HTR-8/SVneo (cell line): Measurements from ENCODE around the gene SLC43A2.
"Not testable (repeated sequence)": the region's sequence is repeated elsewhere in the genome, so short reads cannot be mapped to it uniquely, and the experiment has no call there.

ENCODE experiments used
- DNase-seq: peaks from one replicate; pipeline ENCODE4 v3.0.0; 2011; ENCODE audit warnings: low spot score, mixed read lengths; ENCODE audit not compliant: insufficient read length
- FAIRE-seq: peaks from 2 replicates; lab custom pipeline; 2011; peaks lifted over from hg19 to GRCh38; lab: Jason Lieb, UNC

Gene SLC43A2

GRCh38 chr17:1627982-1628855, at the start of gene SLC43A2:
TSS of gene SLC43A2 (minus strand) at chr17:1628834. CDS start at chr17:1627874, 960 bp downstream.
- FAIRE-seq (peak; percentile 98), DNase-seq (peak; percentile 95)

GRCh38 chr17:1676401-1676800, 47.8 kb upstream of the SLC43A2 start:
- DNase-seq, result no peak
- no peak for FAIRE-seq

GRCh38 chr17:1673041-1673785, 44.6 kb upstream of the SLC43A2 start:
- no peak for DNase-seq

GRCh38 chr17:1663934-1664333, 35.3 kb upstream of the SLC43A2 start:
- FAIRE-seq, DNase-seq: not testable (repeated sequence)

More at GRCh38 chr17:1673041-1673785, 44.6 kb upstream of the SLC43A2 start:
- no peak for FAIRE-seq

GRCh38 chr17:1661045-1661444, 32.4 kb upstream of the SLC43A2 start:
- FAIRE-seq (no peak), DNase-seq (no peak)

- peak; percentile 67 for FAIRE-seq
- DNase-seq, result no peak
These were observed 29.5 kb upstream of the SLC43A2 start for GRCh38 chr17:1658100-1658499.

GRCh38 chr17:1653735-1654134, 25.1 kb upstream of the SLC43A2 start:
- peak; percentile 20 for FAIRE-seq
- DNase-seq, result no peak

GRCh38 chr17:1652794-1653193, 24.2 kb upstream of the SLC43A2 start:
- not testable (repeated sequence) for FAIRE-seq, DNase-seq

GRCh38 chr17:1651559-1651844, 22.9 kb upstream of the SLC43A2 start:
- no peak for DNase-seq
- no peak for FAIRE-seq

- no peak for FAIRE-seq
- DNase-seq, result no peak
These were observed 22.3 kb upstream of the SLC43A2 start for GRCh38 chr17:1650731-1651558.

GRCh38 chr17:1649844-1650501, 21.3 kb upstream of the SLC43A2 start, which contains the start of gene RILP:
TSS of gene RILP (minus strand) at chr17:1649866. CDS start at chr17:1649804, 62 bp downstream.
- FAIRE-seq (peak; percentile 51), DNase-seq (peak; percentile 45)

- FAIRE-seq (no peak), DNase-seq (peak; percentile 97)
These were observed 20.6 kb upstream of the SLC43A2 start for GRCh38 chr17:1648963-1649843.

GRCh38 chr17:1648173-1648962, 19.7 kb upstream of the SLC43A2 start:
- FAIRE-seq (peak; percentile 98), DNase-seq (no peak)

GRCh38 chr17:1647802-1648171, 19.2 kb upstream of the SLC43A2 start:
- FAIRE-seq, result peak; percentile 31
- no peak for DNase-seq

- no peak for DNase-seq
- FAIRE-seq, result no peak
These were observed 17.7 kb upstream of the SLC43A2 start for GRCh38 chr17:1646199-1646875.

GRCh38 chr17:1645207-1646171, 16.9 kb upstream of the SLC43A2 start, which contains the start of gene SCARF1:
TSS of gene SCARF1 (minus strand) at chr17:1645732. CDS start at chr17:1645697, 35 bp downstream.
- DNase-seq (no peak), FAIRE-seq (peak; percentile 66)
